GM18951 (cell line): ENCODE measurements around the gene RYR2.
"Not testable (repeated sequence)": the region's sequence is repeated elsewhere in the genome, so short reads cannot be mapped to it uniquely, and the experiment has no call there.

Source experiments
- POLR2A ChIP-seq: IDR thresholded peaks from 4 replicates; pipeline ENCODE4 v1.6.1; 2011; ENCODE audit warnings: mild to moderate bottlenecking; ENCODE audit not compliant: insufficient read length, insufficient read depth; ENCODE audit errors: extremely low read depth
- in situ Hi-C: fragments of 300-500 bp; cut with MboI; formaldehyde crosslinking; loops from one replicate; pipeline ENCODE4 v1.12.0; 2022; ENCODE audit warnings: low sequenced_read_pairs, mixed read lengths, inconsistent platforms; ENCODE audit not compliant: unreplicated experiment

Gene RYR2

DNA sequence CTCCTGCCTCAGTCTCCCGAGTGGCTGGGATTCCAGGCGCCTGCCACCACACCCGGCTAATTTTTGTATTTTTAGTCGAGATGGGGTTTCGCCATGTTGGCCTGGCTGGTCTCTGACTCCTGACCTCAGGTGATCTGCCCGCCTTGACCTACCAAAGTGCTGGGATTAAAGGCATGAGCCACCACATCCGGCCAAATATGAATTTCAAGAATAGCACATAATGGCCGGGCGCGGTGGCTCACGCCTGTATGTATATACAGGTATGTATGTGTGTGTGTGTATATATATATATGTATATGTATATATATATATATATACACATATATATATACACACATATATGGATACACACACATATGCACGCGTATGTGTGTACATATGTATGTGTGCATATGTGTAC is 753.6 kb downstream of the RYR2 start:
- in situ Hi-C loops, result no loop called here
- TF ChIP-seq POLR2A, result no peak

DNA sequence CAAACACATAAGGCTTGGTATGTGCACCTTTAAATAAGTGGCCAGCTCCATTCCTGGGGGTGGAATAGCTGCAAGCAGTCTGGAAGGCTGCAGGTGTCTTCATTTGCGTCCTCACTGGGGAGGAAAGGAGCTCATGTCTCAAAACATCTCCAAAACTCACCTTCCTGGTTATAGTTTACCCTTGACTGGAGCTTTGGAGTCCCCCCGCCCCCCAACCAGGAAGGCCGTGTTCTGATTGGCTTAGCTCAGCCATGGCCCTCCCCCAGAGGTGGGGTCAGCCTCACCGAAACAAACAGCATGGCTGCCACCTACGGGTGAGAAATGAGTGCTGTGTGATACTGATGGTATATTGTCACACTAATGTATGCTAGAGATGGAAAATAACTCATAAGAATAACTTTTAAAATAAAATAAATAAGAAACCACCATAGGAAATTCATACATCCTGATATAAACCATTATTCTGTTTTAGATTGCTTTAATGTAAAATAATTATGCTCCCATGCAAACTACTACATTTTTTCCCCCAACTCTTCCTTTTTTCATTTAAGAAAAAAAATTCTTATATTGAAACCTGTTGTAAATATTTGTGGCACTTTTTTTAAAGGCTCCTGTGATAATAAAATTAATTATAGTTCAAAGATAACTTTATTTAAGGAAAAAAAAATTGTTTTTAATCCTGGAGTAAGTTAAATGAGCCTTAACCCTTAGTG is 757.9 kb downstream of the RYR2 start:
- TF ChIP-seq POLR2A, result no peak
- in situ Hi-C loops, result no loop called here

GRCh38 chr1:237804516-237804915 is 762.5 kb downstream of the RYR2 start:
- in situ Hi-C loops, result no loop called here
- no peak for TF ChIP-seq POLR2A

- in situ Hi-C loops, result no loop called here
Measured at GRCh38 chr1:237809099-237809498, 767.1 kb downstream of the RYR2 start.

DNA sequence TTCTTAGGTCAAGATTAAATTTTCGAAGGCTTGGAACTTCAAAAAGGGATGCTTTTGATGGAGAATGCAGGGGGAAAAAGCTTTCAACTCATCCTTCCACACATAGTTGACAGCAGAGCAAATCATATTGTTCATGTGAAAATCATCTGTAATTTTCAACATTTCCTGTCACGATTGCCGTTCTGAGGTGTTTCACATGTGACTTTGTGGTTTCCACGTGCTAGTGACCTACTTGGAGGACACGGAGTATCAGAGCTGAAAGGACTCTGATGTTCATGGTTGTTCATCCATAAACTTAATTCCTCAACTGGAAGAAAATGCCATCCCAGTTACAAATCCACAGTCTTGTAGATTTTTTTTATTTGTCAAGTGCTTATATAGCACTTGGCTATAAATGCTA is 769.6 kb downstream of the RYR2 start:
- no peak for TF ChIP-seq POLR2A
- in situ Hi-C loops, result no loop called here

More at GRCh38 chr1:237809099-237809498, 767.1 kb downstream of the RYR2 start:
- no peak for TF ChIP-seq POLR2A

DNA sequence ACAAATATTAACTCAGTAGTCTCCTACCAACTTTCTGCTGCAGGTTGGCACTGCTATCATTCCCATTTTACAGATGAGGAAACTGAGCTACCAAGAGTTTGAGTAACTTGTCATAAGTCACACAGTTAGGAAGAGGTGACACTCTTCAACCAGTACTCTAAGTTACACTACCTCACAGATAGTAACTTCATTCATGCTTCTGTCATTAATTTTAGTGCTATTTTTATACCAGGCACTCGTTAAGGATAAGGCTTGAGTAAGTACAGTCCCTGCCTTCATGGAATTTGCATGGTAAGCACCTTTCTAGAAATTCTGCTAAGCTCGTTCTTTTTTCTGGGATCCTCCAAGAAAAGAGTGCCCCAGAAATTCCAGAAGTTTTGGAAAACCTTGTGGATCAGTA is 770.1 kb downstream of the RYR2 start:
- in situ Hi-C loops, result no loop called here
- no peak for TF ChIP-seq POLR2A

- in situ Hi-C loops, result no loop called here
- no peak for TF ChIP-seq POLR2A
Measured at GRCh38 chr1:237814319-237814924, 772.4 kb downstream of the RYR2 start.

- TF ChIP-seq POLR2A, result no peak
- in situ Hi-C loops, result no loop called here
Measured at GRCh38 chr1:237817277-237817676, 775.3 kb downstream of the RYR2 start.

- in situ Hi-C loops, result not testable (repeated sequence)
Measured at GRCh38 chr1:237820634-237821033, 778.6 kb downstream of the RYR2 start.

- in situ Hi-C loops, result no loop called here
- no peak for TF ChIP-seq POLR2A
Measured at GRCh38 chr1:237832858-237833257, 790.9 kb downstream of the RYR2 start.

DNA sequence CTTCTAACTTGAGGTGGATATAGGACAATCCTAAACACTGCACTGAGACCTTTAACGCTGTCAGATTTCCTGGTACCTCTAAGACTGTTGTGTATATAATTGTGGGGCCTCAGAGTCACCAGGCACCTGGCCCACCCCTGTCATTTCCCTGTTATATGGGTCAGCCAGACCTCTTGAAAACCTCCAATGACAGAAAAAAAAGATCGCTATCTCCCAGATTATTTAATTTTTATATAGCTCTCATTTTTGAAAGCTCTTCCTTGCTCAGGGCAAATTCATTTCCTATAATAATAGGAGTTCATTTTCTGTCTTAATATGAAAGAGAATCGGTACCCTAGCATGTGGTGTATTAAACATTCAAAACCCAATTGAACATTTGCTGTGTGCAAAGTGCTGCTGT is 792.1 kb downstream of the RYR2 start:
- in situ Hi-C loops, result no loop called here
- no peak for TF ChIP-seq POLR2A

GRCh38 chr1:237834461-237834860 is 792.5 kb downstream of the RYR2 start:
- in situ Hi-C loops, result no loop called here

DNA sequence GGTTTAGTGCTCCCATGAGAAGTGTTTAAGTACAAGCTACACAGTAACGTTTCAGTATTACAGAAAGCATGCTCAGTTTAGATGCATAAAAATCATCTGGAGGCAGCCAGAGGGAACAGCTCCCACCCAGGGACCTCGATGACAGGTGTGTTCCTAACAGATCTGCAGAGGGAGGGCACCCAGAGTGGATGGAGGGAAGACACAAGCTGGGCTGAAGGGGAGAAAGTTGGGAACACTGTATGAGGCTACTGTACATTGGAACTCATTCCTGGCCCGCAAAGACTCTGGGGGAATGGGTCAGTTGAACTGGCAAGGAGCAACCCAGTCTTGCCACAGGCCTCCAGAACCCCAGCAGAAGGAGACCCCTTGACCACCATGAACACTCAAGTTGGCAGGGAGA is 796.3 kb downstream of the RYR2 start:
- TF ChIP-seq POLR2A, result no peak
- in situ Hi-C loops, result no loop called here

More at GRCh38 chr1:237834461-237834860, 792.5 kb downstream of the RYR2 start:
- TF ChIP-seq POLR2A, result no peak

GRCh38 chr1:237838904-237839534 is 797.0 kb downstream of the RYR2 start:
- in situ Hi-C loops, result no loop called here
- no peak for TF ChIP-seq POLR2A
